ENCODE measurements around the gene RASA4B.
"Not testable (repeated sequence)": the region's sequence is repeated elsewhere in the genome, so short reads cannot be mapped to it uniquely, and the experiment has no call there.

Gene RASA4B

GRCh38 chr7:102517550-102518147 is at the start of gene RASA4B:
RASA4B (minus strand) TSS chr7:102517777; CDS start chr7:102517710, 67 bp downstream.
- DNase-seq (ENCODE audit: low read depth): not testable (repeated sequence)

GRCh38 chr7:102550808-102551422 is 33.3 kb upstream of the RASA4B start, which contains the start of gene SPDYE2:
SPDYE2 (plus strand) TSS chr7:102551226; CDS start chr7:102553256, 2,030 bp downstream.
- not testable (repeated sequence) for DNase-seq (ENCODE audit: low read depth)

- DNase-seq (ENCODE audit: low read depth): not testable (repeated sequence)
Measured at GRCh38 chr7:102546353-102546752, 28.8 kb upstream of the RASA4B start.

- DNase-seq (ENCODE audit: low read depth): not testable (repeated sequence)
Measured at GRCh38 chr7:102545288-102545687, 27.7 kb upstream of the RASA4B start.

GRCh38 chr7:102544372-102544771 is 26.8 kb upstream of the RASA4B start:
- DNase-seq (ENCODE audit: low read depth): not testable (repeated sequence)

GRCh38 chr7:102543596-102543995 is 26.0 kb upstream of the RASA4B start, which contains the start of gene UPK3BL2:
UPK3BL2 (minus strand) TSS chr7:102543696; CDS start chr7:102543636, 60 bp downstream.
- not testable (repeated sequence) for DNase-seq (ENCODE audit: low read depth)

- not testable (repeated sequence) for DNase-seq (ENCODE audit: low read depth)
Measured at GRCh38 chr7:102542771-102543170, 25.2 kb upstream of the RASA4B start.

- not testable (repeated sequence) for DNase-seq (ENCODE audit: low read depth)
Measured at GRCh38 chr7:102542083-102542482, 24.5 kb upstream of the RASA4B start.

GRCh38 chr7:102540604-102541003 is 23.0 kb upstream of the RASA4B start:
- DNase-seq (ENCODE audit: low read depth): not testable (repeated sequence)

- DNase-seq (ENCODE audit: low read depth): not testable (repeated sequence)
Measured at GRCh38 chr7:102535062-102535615, 17.6 kb upstream of the RASA4B start.

- not testable (repeated sequence) for DNase-seq (ENCODE audit: low read depth)
Measured at GRCh38 chr7:102532127-102532526, 14.6 kb upstream of the RASA4B start.

- DNase-seq (ENCODE audit: low read depth): not testable (repeated sequence)
Measured at GRCh38 chr7:102531583-102531982, 14.0 kb upstream of the RASA4B start.

GRCh38 chr7:102527822-102528793 is 10.5 kb upstream of the RASA4B start:
- not testable (repeated sequence) for DNase-seq (ENCODE audit: low read depth)

- DNase-seq (ENCODE audit: low read depth): not testable (repeated sequence)
Measured at GRCh38 chr7:102527182-102527581, 9.6 kb upstream of the RASA4B start.

- not testable (repeated sequence) for DNase-seq (ENCODE audit: low read depth)
Measured at GRCh38 chr7:102524803-102525202, 7.2 kb upstream of the RASA4B start.

GRCh38 chr7:102520797-102521196 is 3.2 kb upstream of the RASA4B start:
- not testable (repeated sequence) for DNase-seq (ENCODE audit: low read depth)

GRCh38 chr7:102516951-102517350 is 626 bp downstream of the RASA4B start:
- DNase-seq (ENCODE audit: low read depth): not testable (repeated sequence)

- DNase-seq (ENCODE audit: low read depth): not testable (repeated sequence)
Measured at GRCh38 chr7:102515889-102516288, 1.7 kb downstream of the RASA4B start.

GRCh38 chr7:102514881-102515721 is 2.5 kb downstream of the RASA4B start:
- not testable (repeated sequence) for DNase-seq (ENCODE audit: low read depth)

GRCh38 chr7:102512642-102513221 is 4.8 kb downstream of the RASA4B start:
- DNase-seq (ENCODE audit: low read depth): not testable (repeated sequence)

Data from non-pigmented ciliary epithelial cell (primary cell).